ENCODE data around the gene ARHGEF7. TPM values are rescaled to one million over a fixed set of nuclear protein-coding genes. Genes with fewer than 3 reads are reported as not detected.

ARHGEF7 gene
- total RNA-seq, 5 donors from 2014 or later (not counting 1 experiment from before 2014, with no cell fraction given): 68.0 to 85.8 (median 83.7) TPM

DNA sequence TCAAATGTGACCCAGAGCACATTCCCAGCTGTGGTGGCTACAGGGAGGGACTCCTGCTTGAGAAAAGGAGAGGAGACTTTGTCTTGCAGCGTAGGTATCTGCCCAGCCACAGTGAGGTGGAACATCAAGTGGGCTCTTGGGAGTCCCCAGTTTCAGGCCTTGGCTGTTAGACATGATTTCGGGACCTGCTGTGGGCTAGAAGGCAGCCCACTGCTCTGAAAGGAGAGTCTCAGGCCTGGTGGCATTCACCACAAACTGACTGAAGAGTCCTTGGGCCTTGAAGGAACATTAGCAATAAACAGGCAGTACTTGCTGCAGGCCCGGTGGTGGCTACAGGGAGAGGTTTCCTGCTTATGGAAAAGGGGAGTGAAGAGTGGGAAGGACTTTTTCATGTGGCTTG, 143.5 kb downstream of the ARHGEF7 start:
- no peak overlapping the region for H3K4me3 ChIP-seq (ENCODE audit: control insufficient read depth in 1 of 2, extremely low read depth in 1 of 2, low read length in 1 of 2)
- Mint-ChIP-seq H3K4me1 (peaks cover 0 to 17% (median 6%) of the 10 kb centered on the region in 3 donors), H3K36me3 (peaks cover 65% of the 10 kb centered on the region), H3K27ac (no peak overlapping the region), H3K9me3 (peaks cover 4 to 6% (median 5%) of the 10 kb centered on the region in 3 donors), H3K4me3 (no peak overlapping the region), H3K27me3 (no peaks in the 10 kb centered on the region)
- H3K36me3 ChIP-seq (ENCODE audit: control insufficient read depth in 2 of 2, extremely low read depth in 1 of 2, insufficient read depth in 1 of 2, low read length in 1 of 2): peaks cover 7 to 47% of the 10 kb centered on the region in 2 donors
- ChIA-PET POLR2A (no interaction called here), CTCF (no interaction called here)
- DNase-seq: no peak
- peaks cover 4% of the 10 kb centered on the region for H3K9me3 ChIP-seq
- 96% methylated on average over 3 of the region's 3 CpGs for WGBS (ENCODE audit: insufficient coverage)
- ATAC-seq (replicated peaks in 1 of 4): no peak
- H3K27me3 ChIP-seq (replicated peaks in 1 of 2; ENCODE audit: control insufficient read depth in 2 of 2, extremely low read depth in 1 of 2, insufficient read depth in 2 of 2, low read length in 1 of 2): no peaks in the 10 kb centered on the region
- H3K4me1 ChIP-seq (ENCODE audit: control insufficient read depth in 1 of 2, extremely low read depth in 1 of 2, insufficient read depth in 2 of 2, low read length in 2 of 2): no peaks in the 10 kb centered on the region
- H3K27ac ChIP-seq (ENCODE audit: low read length): no peak overlapping the region

- Mint-ChIP-seq H3K9me3 (peaks cover 4 to 6% (median 5%) of the 10 kb centered on the region in 3 donors), H3K36me3 (peaks cover 64% of the 10 kb centered on the region), H3K4me3 (no peak overlapping the region), H3K27ac (no peak overlapping the region), H3K27me3 (no peaks in the 10 kb centered on the region), H3K4me1 (peaks cover 0 to 17% (median 6%) of the 10 kb centered on the region in 3 donors)
- Histone ChIP-seq H3K4me1 (ENCODE audit: control insufficient read depth in 1 of 2, extremely low read depth in 1 of 2, insufficient read depth in 2 of 2, low read length in 2 of 2) (no peaks in the 10 kb centered on the region), H3K9me3 (peaks cover 4% of the 10 kb centered on the region), H3K4me3 (ENCODE audit: control insufficient read depth in 1 of 2, extremely low read depth in 1 of 2, low read length in 1 of 2) (no peak overlapping the region), H3K27ac (ENCODE audit: low read length) (no peak overlapping the region), H3K36me3 (ENCODE audit: control insufficient read depth in 2 of 2, extremely low read depth in 1 of 2, insufficient read depth in 1 of 2, low read length in 1 of 2) (peaks cover 7 to 42% of the 10 kb centered on the region in 2 donors), H3K27me3 (replicated peaks in 1 of 2; ENCODE audit: control insufficient read depth in 2 of 2, extremely low read depth in 1 of 2, insufficient read depth in 2 of 2, low read length in 1 of 2) (no peaks in the 10 kb centered on the region)
- ATAC-seq (replicated peaks in 1 of 4) (no peak), DNase-seq (no peak)
- POLR2A ChIA-PET: no interaction called here
- CTCF ChIA-PET: no interaction called here
- WGBS (ENCODE audit: insufficient coverage): 98% methylated on average over 6 of the region's 6 CpGs
These were observed 143.9 kb downstream of the ARHGEF7 start for GRCh38 chr13:111259058-111259457.

DNA sequence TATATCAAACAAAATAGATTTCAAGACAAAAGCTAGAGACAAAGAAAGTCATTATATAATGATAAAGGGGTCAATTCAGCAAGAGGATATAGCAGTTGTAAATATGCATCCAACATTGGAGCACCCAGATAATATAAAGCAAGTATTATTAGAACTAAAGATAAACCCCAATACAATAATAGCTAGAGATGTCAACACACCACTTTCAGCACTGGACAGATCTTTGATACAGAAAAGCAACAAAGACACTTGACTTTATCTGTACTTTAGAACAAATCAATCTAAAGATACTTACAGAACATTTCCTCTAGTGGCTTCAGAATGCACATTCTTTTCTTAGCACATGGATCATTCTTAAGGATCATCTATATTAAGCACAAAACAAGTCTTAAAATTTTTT, 146.2 kb downstream of the ARHGEF7 start:
- no peak for DNase-seq
- H3K9me3 Mint-ChIP-seq: peaks cover 4 to 6% (median 5%) of the 10 kb centered on the region in 3 donors
- no peaks in the 10 kb centered on the region for H3K4me1 ChIP-seq (ENCODE audit: control insufficient read depth in 1 of 2, extremely low read depth in 1 of 2, insufficient read depth in 2 of 2, low read length in 2 of 2)
- peaks cover 51% of the 10 kb centered on the region for H3K36me3 Mint-ChIP-seq
- no peak for ATAC-seq (replicated peaks in 1 of 4)
- ChIA-PET POLR2A (interaction anchor here in 1 of 2 donors (0.9 kb wide), 1 partner anchor 115 kb away, joined by 5 read pairs; no protein-coding TSS in a partner anchor), CTCF (no interaction called here)
- no peaks in the 10 kb centered on the region for H3K27me3 ChIP-seq (replicated peaks in 1 of 2; ENCODE audit: control insufficient read depth in 2 of 2, extremely low read depth in 1 of 2, insufficient read depth in 2 of 2, low read length in 1 of 2)
- H3K4me3 ChIP-seq (ENCODE audit: control insufficient read depth in 1 of 2, extremely low read depth in 1 of 2, low read length in 1 of 2): no peak overlapping the region
- no peak overlapping the region for H3K27ac Mint-ChIP-seq
- peaks cover 0 to 17% (median 9%) of the 10 kb centered on the region in 3 donors for H3K4me1 Mint-ChIP-seq
- H3K27ac ChIP-seq (ENCODE audit: low read length): no peak overlapping the region
- H3K4me3 Mint-ChIP-seq: no peak overlapping the region
- peaks cover 4% of the 10 kb centered on the region for H3K9me3 ChIP-seq
- H3K27me3 Mint-ChIP-seq: no peaks in the 10 kb centered on the region
- peaks cover 5 to 47% of the 10 kb centered on the region in 2 donors for H3K36me3 ChIP-seq (ENCODE audit: control insufficient read depth in 2 of 2, extremely low read depth in 1 of 2, insufficient read depth in 1 of 2, low read length in 1 of 2)

GRCh38 chr13:111262281-111262680, 147.2 kb downstream of the ARHGEF7 start:
- no peak for ATAC-seq (replicated peaks in 1 of 4)
- CTCF ChIA-PET: no interaction called here

DNA sequence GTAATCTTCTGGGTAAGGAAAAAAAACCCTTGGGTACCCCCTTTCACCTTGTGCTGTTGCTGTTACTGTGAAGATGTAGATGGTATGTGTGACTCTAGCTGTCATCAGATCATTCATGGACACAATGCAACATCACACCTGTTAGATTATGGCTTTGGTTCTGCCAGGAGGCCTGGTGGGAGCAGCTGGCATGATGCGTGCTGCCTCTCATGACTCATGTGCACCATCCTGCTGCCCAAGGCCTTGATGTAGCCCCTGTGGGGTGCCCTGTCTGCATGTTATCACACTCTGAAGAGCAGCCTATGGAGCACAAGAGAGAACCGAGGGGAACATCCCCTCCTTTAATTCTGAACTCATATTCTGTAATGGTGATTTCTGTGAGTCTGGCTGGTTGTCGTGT, 147.6 kb downstream of the ARHGEF7 start:
- Mint-ChIP-seq H3K4me3 (no peak overlapping the region), H3K9me3 (peaks cover 0 to 6% (median 5%) of the 10 kb centered on the region in 3 donors), H3K27me3 (no peaks in the 10 kb centered on the region), H3K36me3 (peaks cover 53% of the 10 kb centered on the region), H3K4me1 (peaks cover 0 to 15% (median 13%) of the 10 kb centered on the region in 3 donors), H3K27ac (no peak overlapping the region)
- ChIA-PET POLR2A (no interaction called here), CTCF (no interaction called here)
- ATAC-seq (replicated peaks in 1 of 4) (no peak), DNase-seq (no peak)
- H3K4me1 ChIP-seq (ENCODE audit: control insufficient read depth in 1 of 2, extremely low read depth in 1 of 2, insufficient read depth in 2 of 2, low read length in 2 of 2): no peaks in the 10 kb centered on the region
- 96% methylated on average over 2 of the region's 3 CpGs for WGBS (ENCODE audit: insufficient coverage)
- H3K9me3 ChIP-seq: peaks cover 2% of the 10 kb centered on the region
- H3K4me3 ChIP-seq (ENCODE audit: control insufficient read depth in 1 of 2, extremely low read depth in 1 of 2, low read length in 1 of 2): no peak overlapping the region
- H3K36me3 ChIP-seq (ENCODE audit: control insufficient read depth in 2 of 2, extremely low read depth in 1 of 2, insufficient read depth in 1 of 2, low read length in 1 of 2): peaks cover 2 to 44% of the 10 kb centered on the region in 2 donors
- H3K27me3 ChIP-seq (replicated peaks in 1 of 2; ENCODE audit: control insufficient read depth in 2 of 2, extremely low read depth in 1 of 2, insufficient read depth in 2 of 2, low read length in 1 of 2): no peaks in the 10 kb centered on the region
- H3K27ac ChIP-seq (ENCODE audit: low read length): no peak overlapping the region

More at GRCh38 chr13:111262281-111262680, 147.2 kb downstream of the ARHGEF7 start:
- H3K27me3 ChIP-seq (replicated peaks in 1 of 2; ENCODE audit: control insufficient read depth in 2 of 2, extremely low read depth in 1 of 2, insufficient read depth in 2 of 2, low read length in 1 of 2): no peaks in the 10 kb centered on the region
- peaks cover under 1 to 6% (median 5%) of the 10 kb centered on the region in 3 donors for H3K9me3 Mint-ChIP-seq
- WGBS (ENCODE audit: insufficient coverage): 91% methylated on average over 3 of the region's 4 CpGs
- no peak overlapping the region for H3K27ac Mint-ChIP-seq
- no peak for DNase-seq
- H3K27ac ChIP-seq (ENCODE audit: low read length): no peak overlapping the region
- no peaks in the 10 kb centered on the region for H3K4me1 ChIP-seq (ENCODE audit: control insufficient read depth in 1 of 2, extremely low read depth in 1 of 2, insufficient read depth in 2 of 2, low read length in 2 of 2)
- H3K36me3 Mint-ChIP-seq: peaks cover 49% of the 10 kb centered on the region
- H3K27me3 Mint-ChIP-seq: no peaks in the 10 kb centered on the region
- peaks cover 4% of the 10 kb centered on the region for H3K9me3 ChIP-seq
- POLR2A ChIA-PET: interaction anchor here in 1 of 2 donors (0.9 kb wide), 1 partner anchor 114 kb away, joined by 5 read pairs; no protein-coding TSS in a partner anchor
- peaks cover 0 to 15% (median 13%) of the 10 kb centered on the region in 3 donors for H3K4me1 Mint-ChIP-seq
- H3K36me3 ChIP-seq (ENCODE audit: control insufficient read depth in 2 of 2, extremely low read depth in 1 of 2, insufficient read depth in 1 of 2, low read length in 1 of 2): peaks cover 0 to 44% of the 10 kb centered on the region in 2 donors
- H3K4me3 ChIP-seq (ENCODE audit: control insufficient read depth in 1 of 2, extremely low read depth in 1 of 2, low read length in 1 of 2): no peak overlapping the region
- no peak overlapping the region for H3K4me3 Mint-ChIP-seq

GRCh38 chr13:111263566-111263965, 148.5 kb downstream of the ARHGEF7 start:
- DNase-seq (no peak), ATAC-seq (replicated peaks in 1 of 4) (no peak)
- peaks cover 5 to 38% of the 10 kb centered on the region in 2 donors for H3K36me3 ChIP-seq (ENCODE audit: control insufficient read depth in 2 of 2, extremely low read depth in 1 of 2, insufficient read depth in 1 of 2, low read length in 1 of 2)
- H3K4me3 Mint-ChIP-seq: no peak overlapping the region
- ChIA-PET CTCF (no interaction called here), POLR2A (interaction anchor here in 1 of 2 donors (0.6 kb wide), 1 partner anchor 570 kb away, joined by 3 read pairs; no protein-coding TSS in a partner anchor)
- no peaks in the 10 kb centered on the region for H3K27me3 ChIP-seq (replicated peaks in 1 of 2; ENCODE audit: control insufficient read depth in 2 of 2, extremely low read depth in 1 of 2, insufficient read depth in 2 of 2, low read length in 1 of 2)
- peaks cover 48% of the 10 kb centered on the region for H3K36me3 Mint-ChIP-seq
- H3K4me1 Mint-ChIP-seq: peaks cover 0 to 15% (median 13%) of the 10 kb centered on the region in 3 donors
- WGBS (ENCODE audit: insufficient coverage): 100% methylated on average over 3 of the region's 3 CpGs
- H3K4me3 ChIP-seq (ENCODE audit: control insufficient read depth in 1 of 2, extremely low read depth in 1 of 2, low read length in 1 of 2): no peak overlapping the region
- H3K9me3 ChIP-seq: peaks cover 2% of the 10 kb centered on the region
- H3K27ac Mint-ChIP-seq: no peak overlapping the region
- no peaks in the 10 kb centered on the region for H3K4me1 ChIP-seq (ENCODE audit: control insufficient read depth in 1 of 2, extremely low read depth in 1 of 2, insufficient read depth in 2 of 2, low read length in 2 of 2)
- H3K9me3 Mint-ChIP-seq: peaks cover 0 to 6% (median 5%) of the 10 kb centered on the region in 3 donors
- H3K27ac ChIP-seq (ENCODE audit: low read length): no peak overlapping the region
- no peaks in the 10 kb centered on the region for H3K27me3 Mint-ChIP-seq
